ENCODE measurements around the gene PPP3CB.

- TF ChIP-seq CTCF (IDR thresholded peaks at IDR 0.05; ENCODE audit: insufficient read depth, low read depth, low read length) (no peak), EZH2 (IDR thresholded peaks at IDR 0.05; ENCODE audit: insufficient read depth, low read length) (no peak)
Observed at GRCh38 chr10:73469579-73469978, 26.2 kb downstream of the PPP3CB start.
